GM18520 (cell line): Measurements from ENCODE around the gene COL6A1.
"Not testable (repeated sequence)": the region's sequence is repeated elsewhere in the genome, so short reads cannot be mapped to it uniquely, and the experiment has no call there.

Source experiments
- ATAC-seq: cut with Tn5 transposase; IDR thresholded peaks from one replicate; pipeline ENCODE4 v1.9.1; 2021; ENCODE audit not compliant: unreplicated experiment

The COL6A1 gene

DNA sequence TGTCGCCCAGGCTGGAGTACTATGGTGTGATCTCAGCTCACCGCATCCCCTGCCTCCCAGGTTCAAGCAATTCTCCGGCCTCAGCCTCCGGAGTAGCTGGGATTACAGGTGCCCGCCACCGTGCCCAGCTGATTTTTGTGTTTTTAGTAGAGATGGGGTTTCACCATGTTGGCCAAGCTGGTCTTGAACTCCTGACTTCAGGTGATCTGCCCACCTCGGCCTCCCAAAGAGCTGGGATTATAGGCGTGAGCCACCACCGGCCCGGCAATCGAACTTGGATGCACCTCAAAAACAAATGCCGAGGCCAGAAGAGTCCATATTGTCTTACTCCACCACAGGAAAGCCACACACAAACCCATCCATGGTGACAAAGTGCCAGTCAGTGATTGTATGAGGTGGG lies 65.3 kb downstream of the COL6A1 start:
- not testable (repeated sequence) for ATAC-seq

DNA sequence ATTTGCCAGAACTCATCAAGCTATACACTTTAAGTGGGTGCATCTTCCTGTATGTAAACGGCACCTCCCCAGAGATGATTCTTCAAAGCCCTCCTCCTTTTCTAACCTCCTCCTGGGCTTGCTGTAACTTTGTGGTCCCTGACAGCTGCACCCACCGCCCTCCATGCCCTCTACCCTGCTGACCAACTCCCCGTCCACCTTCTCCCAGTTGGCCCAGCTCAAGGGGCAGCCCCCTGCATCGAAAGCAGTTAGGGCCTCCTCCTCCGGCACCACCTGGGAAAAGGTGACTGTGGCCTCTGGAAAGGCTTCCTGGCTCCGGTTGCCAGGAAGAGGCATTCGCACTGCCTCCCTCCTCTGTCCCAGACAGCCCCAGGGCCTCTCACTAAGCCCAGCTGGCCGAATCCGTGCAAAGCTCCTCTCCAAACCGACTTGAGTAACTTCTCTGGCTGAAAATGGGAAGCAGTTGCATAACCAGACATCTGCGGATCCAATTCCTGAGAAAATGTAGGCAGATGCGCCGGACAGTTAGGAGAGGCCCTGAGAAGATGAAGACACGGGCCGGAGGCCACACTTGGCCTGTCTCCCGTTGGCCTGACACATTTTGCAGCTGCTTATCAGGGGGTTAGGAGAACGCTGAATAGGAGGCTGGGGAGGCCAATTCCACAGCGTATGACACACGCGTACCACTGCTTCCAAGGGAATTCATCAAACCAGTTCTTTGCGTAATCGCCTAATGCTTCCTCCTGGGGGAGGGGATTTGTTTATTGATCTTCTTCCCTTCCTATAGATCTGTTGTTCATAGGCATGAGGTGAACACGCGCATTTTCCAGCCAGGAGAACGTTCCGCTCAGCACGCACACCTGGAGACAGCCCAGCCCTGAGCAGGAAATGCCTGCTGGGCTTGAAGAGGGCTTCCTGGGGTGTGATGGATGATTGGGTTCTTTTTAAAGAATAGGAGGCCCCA lies 67.6 kb downstream of the COL6A1 start:
- ATAC-seq = no peak

DNA sequence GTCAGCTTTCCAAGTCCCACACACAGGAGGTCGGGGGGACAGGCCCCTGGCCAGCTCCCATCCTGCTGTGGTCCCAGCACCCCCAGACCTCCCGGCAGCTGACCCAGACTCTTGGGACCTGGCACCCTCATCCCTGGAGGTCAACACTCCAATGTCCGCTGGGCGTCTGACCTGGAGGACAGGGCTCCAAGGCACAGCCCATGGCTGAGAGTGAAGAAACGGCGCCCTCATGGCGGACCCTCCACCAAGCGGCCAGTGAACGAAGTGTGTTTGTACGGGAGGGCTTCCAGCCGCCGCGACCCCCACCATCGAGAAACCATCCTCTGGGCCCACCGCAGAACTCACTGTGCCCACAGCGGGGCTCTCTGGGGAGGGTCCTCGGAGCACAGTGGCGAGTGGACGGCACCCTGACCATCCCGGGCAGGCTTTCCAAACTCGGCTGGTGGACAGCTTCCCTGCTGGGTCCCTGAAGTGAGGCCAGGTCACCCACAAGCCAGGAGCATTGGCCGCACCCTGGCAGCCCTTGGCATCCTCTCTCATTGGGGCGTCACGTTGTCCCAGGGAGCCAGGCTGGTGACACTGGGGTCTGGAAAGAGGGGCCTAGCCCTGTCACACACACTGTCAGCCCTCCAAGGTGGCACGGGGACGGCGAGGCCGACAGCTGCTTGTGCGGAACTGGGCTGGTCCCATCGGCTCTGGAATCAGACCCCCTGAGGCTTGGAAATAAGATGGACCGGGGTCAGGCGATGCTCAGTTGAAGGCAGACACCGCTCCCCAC lies 68.5 kb downstream of the COL6A1 start:
- no peak for ATAC-seq

DNA sequence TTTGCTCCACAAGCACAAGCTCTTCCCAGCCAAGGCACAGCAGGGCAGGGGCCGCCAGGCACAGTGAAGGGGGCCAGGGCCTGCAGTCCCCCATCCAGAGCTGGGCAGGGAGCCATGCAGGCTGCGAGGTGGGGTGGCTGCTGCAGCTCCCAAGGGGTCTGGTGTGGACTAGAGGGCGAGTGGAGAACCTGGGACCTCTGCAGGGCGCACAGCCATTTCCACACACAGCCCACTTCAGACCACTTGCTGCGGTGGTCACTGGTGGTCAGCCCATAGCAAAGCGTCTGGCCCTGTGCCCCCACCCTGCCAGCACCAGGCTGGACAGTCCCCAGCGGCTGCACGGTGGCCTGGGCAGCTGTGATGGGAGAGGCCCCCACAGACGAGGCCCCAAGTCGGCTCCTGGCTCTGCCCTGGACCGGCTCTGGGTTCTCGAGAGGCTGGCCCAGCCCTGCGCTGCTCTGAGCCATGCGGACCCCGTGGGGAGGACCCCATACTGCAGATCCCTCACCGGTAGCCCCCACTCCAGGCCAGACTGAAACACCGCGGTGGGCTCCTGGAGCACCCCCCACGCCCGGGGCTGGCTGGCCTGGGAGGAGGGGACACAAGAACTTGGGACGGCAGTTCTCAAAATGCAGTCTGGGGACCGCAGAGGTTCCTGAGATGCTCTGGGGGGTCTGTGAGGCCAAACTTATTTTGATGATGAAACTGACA lies 69.3 kb downstream of the COL6A1 start:
- ATAC-seq = no peak

DNA sequence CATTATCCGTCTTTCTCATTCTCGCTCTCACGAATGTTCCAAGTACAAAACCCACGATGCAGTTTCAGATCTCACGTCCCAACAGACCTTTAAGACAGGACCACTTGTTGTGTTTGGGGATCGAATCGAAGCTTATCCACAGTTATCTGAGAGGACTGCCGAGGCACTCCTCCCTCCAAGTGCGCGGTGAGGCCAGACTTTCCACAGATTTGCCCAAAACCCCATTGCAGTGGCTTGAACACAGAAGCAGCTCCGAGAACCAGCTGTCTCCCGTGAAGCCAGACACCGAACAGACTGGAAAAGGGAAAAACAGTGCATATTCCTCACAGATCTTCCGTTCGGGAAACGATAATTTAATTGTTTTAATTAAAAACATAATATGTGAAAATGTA lies 69.8 kb downstream of the COL6A1 start:
- no peak for ATAC-seq

DNA sequence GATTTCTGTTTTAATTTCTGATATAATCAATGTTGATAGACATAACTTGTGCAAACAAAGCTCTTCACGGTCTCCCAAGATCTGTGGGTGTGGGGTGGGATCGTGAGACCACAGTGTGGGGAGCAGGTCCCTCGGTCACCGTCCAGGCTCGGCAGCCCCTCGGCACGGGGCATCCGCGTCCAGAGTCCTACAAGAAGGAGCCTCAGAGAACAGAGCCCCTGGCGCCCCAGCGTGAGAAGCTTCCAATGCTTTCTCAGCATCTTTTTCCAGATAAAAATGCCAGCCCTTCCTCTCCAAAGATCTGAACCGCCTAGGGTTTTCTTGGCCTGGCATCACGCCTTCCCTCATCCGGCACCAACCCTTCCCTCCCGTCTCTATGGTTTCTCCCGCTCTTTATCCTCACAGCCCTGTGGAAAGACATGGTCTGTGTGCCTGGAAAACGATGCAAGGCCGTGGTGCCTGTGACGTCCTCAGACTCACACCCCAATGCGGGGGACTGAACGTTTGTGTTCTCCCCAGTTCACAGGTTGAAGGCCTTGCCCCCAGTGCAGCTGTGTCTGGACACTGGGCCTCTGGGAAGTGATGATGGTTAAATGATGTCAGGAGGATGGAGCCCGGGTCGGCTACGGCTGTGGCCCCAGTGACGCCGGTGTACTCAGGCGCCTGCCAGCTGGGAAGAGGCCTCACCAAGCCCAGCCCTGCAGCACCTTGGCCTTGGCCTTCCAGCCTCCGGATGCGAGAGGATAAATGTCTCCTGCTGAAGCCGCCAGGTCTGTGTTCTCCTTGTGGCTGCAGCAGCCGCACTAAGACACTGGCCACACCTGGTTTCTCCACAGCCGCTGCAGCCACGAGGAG lies 70.5 kb downstream of the COL6A1 start:
- ATAC-seq = no peak

DNA sequence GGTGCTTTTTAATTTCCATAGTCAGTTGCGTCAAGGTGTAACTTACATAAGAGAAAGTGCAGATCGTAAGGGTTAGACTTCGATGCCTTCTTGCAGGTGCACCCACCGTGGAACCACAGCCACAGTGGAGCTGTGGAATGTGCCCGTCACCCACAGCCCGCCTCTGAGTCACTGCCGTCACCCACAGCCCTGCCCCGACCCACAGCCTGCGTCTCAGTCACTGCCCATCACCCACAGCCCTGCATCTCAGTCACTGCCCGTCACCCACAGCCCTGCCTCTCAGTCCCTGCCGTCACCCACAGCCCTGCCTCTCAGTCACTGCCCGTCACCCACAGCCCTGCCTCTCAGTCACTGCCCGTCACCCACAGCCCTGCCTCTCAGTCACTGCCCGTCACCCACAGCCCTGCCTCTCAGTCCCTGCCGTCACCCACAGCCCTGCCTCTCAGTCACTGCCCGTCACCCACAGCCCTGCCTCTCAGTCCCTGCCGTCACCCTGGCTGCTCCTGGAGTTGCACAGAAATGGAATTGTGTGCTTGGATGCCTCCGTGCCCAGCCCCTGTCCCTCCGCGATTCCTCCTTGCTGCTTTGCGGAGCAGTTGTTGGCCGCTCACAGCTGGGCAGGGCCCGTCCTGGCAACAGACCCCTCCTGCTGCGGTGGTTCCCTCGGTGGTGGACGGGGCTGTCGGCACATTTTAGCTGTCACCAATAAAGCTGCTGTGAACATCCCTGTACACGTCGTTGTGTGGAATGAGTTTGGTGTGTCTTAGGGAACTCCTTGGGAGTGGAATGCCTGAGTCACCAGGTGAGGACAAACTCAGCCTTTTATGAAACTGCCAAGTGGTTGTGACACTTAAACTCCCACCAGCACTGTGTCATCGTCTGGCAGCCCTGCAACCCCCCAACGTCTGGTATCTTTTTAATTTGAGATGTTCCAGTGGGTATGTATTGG lies 71.4 kb downstream of the COL6A1 start:
- ATAC-seq = no peak

DNA sequence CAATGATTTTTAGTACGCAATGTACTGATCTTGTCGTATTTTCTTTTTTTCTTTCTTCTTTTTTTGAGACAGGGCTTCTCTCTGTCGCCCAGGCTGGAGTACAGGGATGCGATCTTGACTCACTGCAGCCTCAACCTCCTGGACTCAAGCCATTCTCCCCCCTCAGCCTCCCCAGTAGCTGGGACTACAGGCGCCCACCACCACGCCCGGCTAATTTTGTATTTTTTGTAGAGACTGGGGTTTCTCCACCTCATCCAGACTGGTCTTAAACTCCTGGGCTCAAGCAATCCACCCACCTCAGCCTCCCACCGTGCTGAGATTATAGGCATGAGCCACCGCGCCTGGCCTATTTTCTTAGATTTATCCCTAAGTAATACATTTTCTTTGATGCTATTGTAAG lies 72.5 kb downstream of the COL6A1 start:
- no peak for ATAC-seq

DNA sequence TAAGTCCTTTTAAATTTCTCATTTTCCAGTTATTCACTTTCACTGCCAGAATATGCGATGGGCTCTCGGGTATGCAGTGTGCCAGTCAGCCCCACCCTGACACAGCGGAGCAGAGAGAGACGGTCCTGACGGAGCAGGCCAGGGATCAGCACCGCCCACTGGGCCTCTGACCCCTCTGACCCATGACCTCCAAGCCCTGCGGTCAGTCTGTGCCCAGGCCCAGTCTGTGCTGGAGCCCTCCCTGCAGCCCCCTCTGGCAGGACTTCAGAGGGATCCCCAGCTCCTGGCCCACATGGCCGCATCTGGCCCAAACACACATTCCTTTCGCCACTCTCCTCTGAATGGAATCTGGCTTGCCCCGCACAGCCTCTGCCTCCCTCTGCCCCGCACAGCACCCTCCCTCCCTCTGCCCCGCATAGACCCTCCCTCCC lies 72.9 kb downstream of the COL6A1 start:
- no peak for ATAC-seq
